ENCODE data around the gene TAF11L14.

Gene TAF11L14

DNA sequence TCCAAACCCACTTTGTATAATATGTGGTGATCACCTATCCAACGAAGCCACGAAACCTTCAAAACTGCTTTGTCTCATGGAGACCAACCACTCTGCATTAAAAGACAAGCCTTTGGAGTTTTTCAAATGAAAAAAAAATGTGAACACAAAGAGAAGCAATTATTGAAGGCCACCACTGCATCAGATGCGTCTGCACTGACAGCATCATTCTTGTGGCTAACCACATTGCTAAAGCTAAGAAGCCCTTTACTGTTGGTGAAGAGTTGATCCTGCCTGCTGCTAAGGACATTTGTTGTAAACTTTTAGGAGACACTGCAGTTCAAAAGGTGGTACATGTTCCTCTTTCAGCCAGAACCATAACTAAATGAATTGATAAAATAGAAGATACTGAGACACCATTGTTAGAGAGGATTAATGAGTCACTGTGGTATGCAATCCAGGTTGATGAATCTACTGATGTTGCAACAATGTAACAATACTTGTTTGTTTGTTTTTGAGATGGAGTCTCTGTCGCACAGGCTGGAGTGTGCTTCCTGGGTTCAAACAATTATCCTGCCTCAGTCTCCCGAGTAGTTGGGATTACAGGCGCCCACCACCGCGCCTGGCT, 45.4 kb downstream of the TAF11L14 start:
- no peak for DNase-seq

DNA sequence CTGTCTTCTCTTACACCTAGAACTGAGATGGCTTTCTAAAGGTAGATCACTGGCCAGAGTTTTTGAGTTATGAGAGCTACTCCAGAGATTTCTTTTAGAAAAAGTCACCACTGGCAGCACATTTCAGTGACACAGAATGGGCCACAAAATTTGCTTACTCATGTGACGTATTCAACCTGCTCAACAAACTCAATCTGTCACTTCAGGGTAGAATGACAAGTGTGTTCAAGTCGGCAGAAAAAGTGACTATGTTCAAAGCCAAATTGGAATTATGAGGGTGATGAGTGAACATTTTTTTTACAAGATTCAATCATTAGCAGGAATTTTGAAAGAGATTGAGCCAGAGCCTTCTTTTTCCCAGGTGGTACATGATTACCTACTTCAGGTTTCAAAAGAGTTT, 46.5 kb downstream of the TAF11L14 start:
- DNase-seq, result no peak

Data from nucleus accumbens (tissue), 56 donors.